AG09309 (cell line): Measurements from ENCODE around the gene ERAP2.

Experiments
- DNase-seq: peaks from one replicate; pipeline ENCODE4 v3.0.0-alpha.2; 2010; ENCODE audit warnings: low read depth
- H3K4me3 ChIP-seq: 2 replicates; pipeline ENCODE4 v1.5.1; 2011; ENCODE audit warnings: mild to moderate bottlenecking, low read depth, low read length, moderate library complexity; ENCODE audit not compliant: control insufficient read depth
- TF ChIP-seq, protein P1 (sequence below): IDR thresholded peaks from 2 replicates; pipeline ENCODE4 v1.5.1; 2011; ENCODE audit warnings: mild to moderate bottlenecking, low read depth, low read length, inconsistent platforms; ENCODE audit not compliant: insufficient read depth, control insufficient read depth; ENCODE audit errors: missing control alignments

ERAP2 gene

DNA sequence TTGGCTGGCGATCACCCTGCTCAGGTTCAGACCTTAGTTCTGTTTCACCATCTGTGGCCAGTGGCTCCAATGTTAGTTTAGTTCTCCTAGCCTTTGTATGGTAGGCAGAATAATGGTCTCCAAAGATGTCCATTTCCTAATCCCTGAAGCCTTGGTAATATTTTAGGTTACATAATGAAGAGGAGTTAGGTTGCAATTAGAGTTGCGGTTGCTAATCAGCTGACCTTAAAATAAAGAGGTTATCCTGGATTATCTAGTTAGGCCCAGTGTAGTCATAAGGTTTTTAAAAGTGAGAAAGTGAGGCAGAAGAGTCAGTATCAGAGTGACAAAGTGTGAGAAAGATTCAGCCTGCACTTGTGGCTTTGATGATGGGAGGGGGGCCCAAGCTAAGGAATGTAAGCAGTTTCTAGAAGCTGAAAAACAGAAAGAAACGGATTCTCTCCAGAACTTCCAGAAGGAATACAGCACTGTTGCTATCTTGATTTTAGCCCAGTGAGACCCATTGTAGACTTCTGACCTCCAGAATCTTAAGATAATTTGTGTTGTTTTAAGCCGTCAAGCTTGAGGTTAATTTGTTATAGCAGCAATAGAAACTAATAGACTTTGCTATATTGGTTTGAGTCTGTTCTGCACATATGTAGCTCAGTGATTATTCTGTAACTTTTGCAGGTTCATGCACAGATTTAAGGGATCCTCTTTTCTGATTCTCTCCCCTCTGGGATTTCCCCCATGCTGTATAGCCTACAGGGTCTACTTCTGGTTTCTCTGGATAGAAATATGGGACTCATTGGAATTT, 81.2 kb downstream of the ERAP2 start:
- no peak overlapping the region for H3K4me3 ChIP-seq
- TF ChIP-seq, protein P1, sequence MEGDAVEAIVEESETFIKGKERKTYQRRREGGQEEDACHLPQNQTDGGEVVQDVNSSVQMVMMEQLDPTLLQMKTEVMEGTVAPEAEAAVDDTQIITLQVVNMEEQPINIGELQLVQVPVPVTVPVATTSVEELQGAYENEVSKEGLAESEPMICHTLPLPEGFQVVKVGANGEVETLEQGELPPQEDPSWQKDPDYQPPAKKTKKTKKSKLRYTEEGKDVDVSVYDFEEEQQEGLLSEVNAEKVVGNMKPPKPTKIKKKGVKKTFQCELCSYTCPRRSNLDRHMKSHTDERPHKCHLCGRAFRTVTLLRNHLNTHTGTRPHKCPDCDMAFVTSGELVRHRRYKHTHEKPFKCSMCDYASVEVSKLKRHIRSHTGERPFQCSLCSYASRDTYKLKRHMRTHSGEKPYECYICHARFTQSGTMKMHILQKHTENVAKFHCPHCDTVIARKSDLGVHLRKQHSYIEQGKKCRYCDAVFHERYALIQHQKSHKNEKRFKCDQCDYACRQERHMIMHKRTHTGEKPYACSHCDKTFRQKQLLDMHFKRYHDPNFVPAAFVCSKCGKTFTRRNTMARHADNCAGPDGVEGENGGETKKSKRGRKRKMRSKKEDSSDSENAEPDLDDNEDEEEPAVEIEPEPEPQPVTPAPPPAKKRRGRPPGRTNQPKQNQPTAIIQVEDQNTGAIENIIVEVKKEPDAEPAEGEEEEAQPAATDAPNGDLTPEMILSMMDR: no peak
- no peak for DNase-seq

DNA sequence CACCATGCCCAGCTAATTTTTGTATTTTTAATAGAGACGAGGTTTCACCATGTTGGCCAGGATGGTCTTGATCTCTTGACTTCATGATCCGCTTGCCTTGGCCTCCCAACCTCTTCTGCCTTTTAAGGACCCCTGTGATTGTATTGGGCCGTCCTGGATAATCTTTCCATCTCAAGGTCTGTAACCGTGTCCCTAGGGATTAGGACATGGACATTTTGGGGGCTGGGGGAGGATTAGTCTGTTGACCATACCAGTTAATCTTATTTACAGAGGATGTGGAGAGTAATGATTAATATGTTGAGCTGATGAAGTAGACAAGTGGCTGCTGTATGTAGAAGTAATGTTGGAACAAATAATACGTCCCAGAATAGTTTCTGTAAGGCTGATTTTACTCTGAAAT, 82.7 kb downstream of the ERAP2 start:
- TF ChIP-seq, protein P1: no peak
- no peak overlapping the region for H3K4me3 ChIP-seq
- DNase-seq: no peak

DNA sequence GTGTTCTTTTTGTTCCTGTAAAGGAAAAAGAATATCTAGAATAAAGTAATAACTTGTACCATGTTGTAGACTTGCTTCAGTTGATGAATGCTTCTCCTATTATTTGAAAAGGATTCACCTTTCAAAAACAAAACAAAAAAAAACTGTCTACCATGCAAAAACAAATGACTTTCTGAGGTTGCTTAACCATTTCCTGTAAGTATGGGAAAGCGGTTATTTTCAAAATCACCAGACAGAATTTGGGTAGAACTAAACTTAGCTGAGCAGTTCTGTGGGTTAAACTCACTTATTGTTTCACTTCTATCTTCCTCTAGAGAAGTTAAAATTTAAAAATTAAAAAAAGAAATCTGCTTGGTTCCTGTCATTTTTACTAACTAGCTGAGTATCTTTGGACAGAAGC, 84.8 kb downstream of the ERAP2 start:
- no peak overlapping the region for H3K4me3 ChIP-seq
- TF ChIP-seq, protein P1: no peak
- no peak for DNase-seq

DNA sequence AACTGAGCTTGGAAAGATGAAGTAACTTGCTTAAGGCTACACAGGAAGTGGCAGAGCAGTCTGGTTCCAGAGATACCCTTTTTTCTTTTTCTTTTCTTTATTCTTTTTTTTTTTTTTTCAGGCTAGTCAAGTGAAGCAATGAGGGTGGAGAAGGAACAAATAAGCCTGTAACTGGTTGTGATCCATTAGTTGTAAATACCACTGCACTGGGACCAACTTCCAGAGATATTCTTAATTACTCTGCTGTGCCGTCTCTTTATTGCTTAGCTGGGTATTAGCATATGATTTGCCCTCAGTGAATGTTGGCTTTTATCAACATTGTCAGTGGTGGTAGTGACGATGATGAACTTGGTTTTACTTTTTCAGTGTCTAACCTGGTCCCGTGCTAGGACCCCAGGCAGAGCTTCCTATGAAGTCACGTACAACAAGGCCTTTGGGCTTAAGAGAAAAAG, 86.3 kb downstream of the ERAP2 start:
- no peak overlapping the region for H3K4me3 ChIP-seq
- TF ChIP-seq, protein P1: no peak
- no peak for DNase-seq

GRCh38 chr5:96963267-96963666, 87.0 kb downstream of the ERAP2 start:
- no peak overlapping the region for H3K4me3 ChIP-seq
- DNase-seq: no peak
- TF ChIP-seq, protein P1: no peak

- no peak overlapping the region for H3K4me3 ChIP-seq
- TF ChIP-seq, protein P1: no peak
- no peak for DNase-seq
Observed at GRCh38 chr5:96966801-96967200, 90.5 kb downstream of the ERAP2 start.

GRCh38 chr5:96967400-96967799, 91.1 kb downstream of the ERAP2 start:
- TF ChIP-seq, protein P1: no peak
- H3K4me3 ChIP-seq: no peak overlapping the region
- no peak for DNase-seq
